ENCODE data around the gene SLC6A3. TPM values are rescaled to one million over a fixed set of nuclear protein-coding genes. Genes with fewer than 3 reads are reported as not detected.

SLC6A3 gene
- total and polyA plus RNA-seq, 4 donors = 0.30 to 1.1 (median 0.90) TPM

DNA sequence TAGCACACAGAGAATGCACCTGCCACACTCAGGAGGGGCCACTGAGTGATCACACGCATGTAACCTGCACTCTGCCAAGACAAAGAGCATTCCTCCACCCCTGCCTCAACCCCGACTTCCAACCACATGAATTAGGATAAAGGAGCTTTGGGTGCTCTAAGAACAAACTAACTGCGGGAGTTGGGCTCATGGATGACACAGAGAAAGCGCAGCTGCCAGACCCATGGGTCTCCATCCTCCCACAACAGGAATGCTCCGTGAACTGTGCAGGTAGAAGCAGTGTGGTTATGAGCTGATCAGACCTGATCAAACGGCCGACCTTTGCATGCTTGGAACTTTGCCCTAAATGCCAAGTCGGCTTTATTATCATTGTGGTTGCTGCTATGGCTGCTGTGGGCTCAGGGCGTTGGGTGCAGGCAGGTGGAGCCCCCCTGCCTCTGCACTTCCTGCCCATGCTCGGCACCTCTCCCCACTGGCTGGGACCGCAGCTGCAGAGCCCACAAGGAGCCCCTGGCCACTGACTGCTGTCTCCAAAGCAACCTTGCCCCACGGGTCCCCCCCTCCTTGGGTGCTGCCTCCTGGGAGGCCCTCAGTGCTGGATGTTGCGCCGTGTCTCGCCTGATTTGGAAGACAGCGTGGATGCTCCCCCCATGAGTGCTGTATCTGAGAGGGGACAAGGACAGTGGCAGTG is 2.6 kb upstream of the SLC6A3 start:
- H3K9ac ChIP-seq (ENCODE audit: insufficient read depth in 1 of 2, low read length in 2 of 2) = no peak overlapping the region
- H3K27me3 ChIP-seq (ENCODE audit: control insufficient read depth in 3 of 3, insufficient read depth in 3 of 3, low read length in 2 of 3) = peaks cover 0 to 37% (median 17%) of the 10 kb centered on the region in 3 donors
- TF ChIP-seq, protein P1, sequence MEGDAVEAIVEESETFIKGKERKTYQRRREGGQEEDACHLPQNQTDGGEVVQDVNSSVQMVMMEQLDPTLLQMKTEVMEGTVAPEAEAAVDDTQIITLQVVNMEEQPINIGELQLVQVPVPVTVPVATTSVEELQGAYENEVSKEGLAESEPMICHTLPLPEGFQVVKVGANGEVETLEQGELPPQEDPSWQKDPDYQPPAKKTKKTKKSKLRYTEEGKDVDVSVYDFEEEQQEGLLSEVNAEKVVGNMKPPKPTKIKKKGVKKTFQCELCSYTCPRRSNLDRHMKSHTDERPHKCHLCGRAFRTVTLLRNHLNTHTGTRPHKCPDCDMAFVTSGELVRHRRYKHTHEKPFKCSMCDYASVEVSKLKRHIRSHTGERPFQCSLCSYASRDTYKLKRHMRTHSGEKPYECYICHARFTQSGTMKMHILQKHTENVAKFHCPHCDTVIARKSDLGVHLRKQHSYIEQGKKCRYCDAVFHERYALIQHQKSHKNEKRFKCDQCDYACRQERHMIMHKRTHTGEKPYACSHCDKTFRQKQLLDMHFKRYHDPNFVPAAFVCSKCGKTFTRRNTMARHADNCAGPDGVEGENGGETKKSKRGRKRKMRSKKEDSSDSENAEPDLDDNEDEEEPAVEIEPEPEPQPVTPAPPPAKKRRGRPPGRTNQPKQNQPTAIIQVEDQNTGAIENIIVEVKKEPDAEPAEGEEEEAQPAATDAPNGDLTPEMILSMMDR (IDR thresholded peaks at IDR 0.05; ENCODE audit: control extremely low read depth, extremely low read depth) = no peak
- no peak overlapping the region for H3K27ac ChIP-seq (ENCODE audit: low read depth in 1 of 2, low read length in 1 of 2)
- H3K4me1 ChIP-seq (ENCODE audit: control insufficient read depth in 5 of 5, insufficient read depth in 5 of 5, low read length in 5 of 5) = peaks cover 0 to 12% (median 5%) of the 10 kb centered on the region in 5 donors
- H3K36me3 ChIP-seq (ENCODE audit: control insufficient read depth in 4 of 4, insufficient read depth in 4 of 4, low read length in 4 of 4) = no peaks in the 10 kb centered on the region
- DNase-seq (no peak), ATAC-seq (ENCODE audit: insufficient read depth, low FRiP score) (no peak)
- whole genome bisulfite sequencing, 2 donors = 58 to 67% methylated on average over 16 of the region's 16 CpGs
- H3K9me3 ChIP-seq (ENCODE audit: control insufficient read depth in 4 of 4, insufficient read depth in 3 of 4, low read length in 3 of 4) = peaks cover 0 to 4% (median 0%) of the 10 kb centered on the region in 4 donors
- no peak overlapping the region for H3K4me3 ChIP-seq

DNA sequence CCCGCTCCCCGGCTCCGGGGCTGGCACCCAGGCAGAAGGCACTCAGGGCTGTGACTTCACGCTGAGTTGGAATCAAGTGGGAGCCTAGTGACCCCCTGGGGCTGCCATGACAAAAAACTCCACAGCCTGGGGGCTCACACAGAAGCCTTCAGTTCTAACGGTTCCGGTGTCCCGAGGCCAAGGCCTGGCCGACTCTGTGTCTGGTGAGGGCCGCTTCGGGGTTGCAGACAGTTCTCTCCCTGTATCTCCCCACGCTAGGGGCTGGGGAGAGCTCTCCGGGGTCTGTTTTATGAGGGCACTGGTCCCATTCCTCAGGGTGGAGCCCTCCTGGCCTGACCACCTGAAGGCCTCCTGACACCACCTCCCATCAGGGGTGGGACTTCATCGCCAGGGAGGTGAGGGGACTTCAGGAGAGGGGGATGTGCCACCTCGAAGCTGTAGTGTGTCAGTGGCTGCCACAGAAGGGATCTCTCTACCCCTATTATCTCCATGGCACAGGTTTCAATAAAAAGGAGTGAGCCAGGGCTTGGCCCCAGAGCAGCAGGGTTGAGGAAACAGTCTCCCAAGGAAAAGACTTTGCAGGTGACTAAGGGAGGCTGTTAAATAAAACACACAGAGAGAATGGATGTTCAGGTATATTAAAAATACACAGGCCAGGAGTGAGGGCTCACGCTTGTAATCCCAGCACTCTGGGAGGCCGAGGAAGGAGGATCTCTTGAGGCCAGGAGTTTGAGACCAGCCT is 1.5 kb upstream of the SLC6A3 start:
- Histone ChIP-seq H3K9ac (ENCODE audit: insufficient read depth in 1 of 2, low read length in 2 of 2) (no peak overlapping the region), H3K4me1 (ENCODE audit: control insufficient read depth in 5 of 5, insufficient read depth in 5 of 5, low read length in 5 of 5) (peaks cover 0 to 12% (median 5%) of the 10 kb centered on the region in 5 donors), H3K27me3 (ENCODE audit: control insufficient read depth in 3 of 3, insufficient read depth in 3 of 3, low read length in 2 of 3) (peaks cover 6 to 40% (median 21%) of the 10 kb centered on the region in 3 donors), H3K36me3 (ENCODE audit: control insufficient read depth in 4 of 4, insufficient read depth in 4 of 4, low read length in 4 of 4) (no peaks in the 10 kb centered on the region), H3K4me3 (no peak overlapping the region), H3K9me3 (ENCODE audit: control insufficient read depth in 4 of 4, insufficient read depth in 3 of 4, low read length in 3 of 4) (peaks cover 0 to 4% (median 0%) of the 10 kb centered on the region in 4 donors), H3K27ac (ENCODE audit: low read depth in 1 of 2, low read length in 1 of 2) (no peak overlapping the region)
- DNase-seq = no peak
- ATAC-seq (ENCODE audit: insufficient read depth, low FRiP score) = no peak
- TF ChIP-seq, protein P1 (IDR thresholded peaks at IDR 0.05; ENCODE audit: control extremely low read depth, extremely low read depth) = no peak
- 40 to 44% methylated on average over 16 of the region's 16 CpGs for WGBS, 2 donors

DNA sequence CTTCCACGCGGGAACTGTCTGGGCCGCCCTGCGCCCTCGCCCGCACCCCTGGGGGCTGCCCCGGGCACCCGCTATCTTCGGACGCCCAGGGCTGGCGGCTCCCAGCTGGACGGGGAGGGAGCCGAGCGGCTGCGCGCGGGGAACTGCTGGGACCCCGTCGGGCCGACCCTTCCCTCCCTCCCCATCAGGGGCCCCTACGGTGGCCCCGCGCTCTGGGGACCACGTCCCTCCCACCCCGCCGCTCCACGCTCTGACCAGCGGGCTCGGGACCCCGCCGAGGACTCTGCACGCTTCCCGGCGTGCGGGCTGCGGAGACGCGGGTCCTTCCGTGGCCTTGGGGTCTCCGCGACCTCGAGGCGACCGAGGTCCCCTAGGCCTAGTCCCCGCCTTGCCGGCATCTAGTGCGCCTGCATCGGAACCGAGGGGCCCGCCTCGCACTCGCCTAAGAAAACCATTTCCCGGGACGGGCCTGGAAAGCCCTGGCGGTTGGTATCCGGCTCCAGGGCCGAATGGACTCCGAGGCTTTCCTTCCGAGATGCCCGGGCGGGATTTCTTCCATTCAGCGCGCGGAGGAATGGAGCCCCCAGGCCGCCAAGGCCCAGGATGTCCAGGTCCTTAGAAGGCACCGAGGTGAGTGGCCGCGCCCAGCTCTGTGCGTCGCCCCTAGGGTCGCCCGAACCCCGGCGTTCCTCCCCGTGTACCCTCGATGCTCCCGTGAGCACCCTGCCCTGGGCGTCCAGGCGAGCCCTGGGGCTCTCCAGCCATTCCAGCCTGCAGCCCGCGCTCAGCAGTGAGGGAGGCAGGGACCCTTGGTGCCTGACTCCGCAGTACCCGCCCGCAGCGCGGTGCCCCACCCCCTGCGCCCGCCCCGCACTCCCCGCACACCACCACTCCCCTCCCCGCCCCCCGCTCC is 705 bp upstream of the SLC6A3 start:
- no peak overlapping the region for H3K27ac ChIP-seq (ENCODE audit: low read depth in 1 of 2, low read length in 1 of 2)
- DNase-seq (peak in 2 of 3 donors; percentile 18 to 19), ATAC-seq (ENCODE audit: insufficient read depth, low FRiP score) (peak; percentile 20)
- peaks cover 6 to 40% (median 23%) of the 10 kb centered on the region in 3 donors for H3K27me3 ChIP-seq (ENCODE audit: control insufficient read depth in 3 of 3, insufficient read depth in 3 of 3, low read length in 2 of 3)
- peaks cover 0 to 10% (median under 1%) of the 10 kb centered on the region in 4 donors for H3K9me3 ChIP-seq (ENCODE audit: control insufficient read depth in 4 of 4, insufficient read depth in 3 of 4, low read length in 3 of 4)
- 6% methylated on average over 68 to 92 of the region's 92 CpGs for WGBS, 2 donors
- peaks cover 0 to 1% (median 0%) of the 10 kb centered on the region in 4 donors for H3K36me3 ChIP-seq (ENCODE audit: control insufficient read depth in 4 of 4, insufficient read depth in 4 of 4, low read length in 4 of 4)
- peaks cover 0 to 12% (median 5%) of the 10 kb centered on the region in 5 donors for H3K4me1 ChIP-seq (ENCODE audit: control insufficient read depth in 5 of 5, insufficient read depth in 5 of 5, low read length in 5 of 5)
- TF ChIP-seq, protein P1 (IDR thresholded peaks at IDR 0.05; ENCODE audit: control extremely low read depth, extremely low read depth) = no peak
- no peak overlapping the region for H3K4me3 ChIP-seq
- no peak overlapping the region for H3K9ac ChIP-seq (ENCODE audit: insufficient read depth in 1 of 2, low read length in 2 of 2)

Data from lung (tissue), 12 donors.